ENCODE data around the gene PANX2. TPM values are rescaled to one million over a fixed set of nuclear protein-coding genes. Genes with fewer than 3 reads are reported as not detected.

The PANX2 gene
- total RNA-seq, 1 experiment from 2014 or later = 9.4 TPM

GRCh38 chr22:50227579-50228215 lies 57.2 kb downstream of the PANX2 start:
- Histone ChIP-seq H3K9ac (ENCODE audit: low read length) (no peak overlapping the region), H3F3A (ENCODE audit: low read length, unreplicated experiment) (no peaks in the 10 kb centered on the region), H3K79me2 (ENCODE audit: low read length) (no peaks in the 10 kb centered on the region), H2AFZ (ENCODE audit: low read length) (no peak overlapping the region), H3K9me3 (ENCODE audit: low read length) (no peaks in the 10 kb centered on the region), H3K9me2 (replicated peaks; ENCODE audit: low read length) (no peaks in the 10 kb centered on the region), H4K20me1 (ENCODE audit: low read length) (no peaks in the 10 kb centered on the region), H3K4me1 (ENCODE audit: insufficient read depth, low read length) (no peaks in the 10 kb centered on the region), H3K4me2 (ENCODE audit: low read length) (no peak overlapping the region), H3K4me3 (ENCODE audit: low read length) (no peak overlapping the region), H3K27me3 (ENCODE audit: low read length) (no peaks in the 10 kb centered on the region), H3K36me3 (ENCODE audit: low read depth, low read length) (no peaks in the 10 kb centered on the region), H3K27ac (ENCODE audit: low read length) (no peak overlapping the region)
- no peak for ATAC-seq
- intact Hi-C loops (cut with micrococcal nuclease) = no loop called here
- no TSS peak for BruUV-seq (replicated peaks)
- TF ChIP-seq EZH2phosphoT487 (IDR thresholded peaks at IDR 0.05; ENCODE audit: borderline replicate concordance, low read length) (no peak), CTCF (conservative IDR thresholded peaks at IDR 0.05; ENCODE audit: low read depth, low read length) (no peak)
- CTCF ChIA-PET = no interaction called here
- POLR2A ChIA-PET (ENCODE audit: unreplicated experiment) = no interaction called here
- DNase-seq = no peak

- TF ChIP-seq CTCF (conservative IDR thresholded peaks at IDR 0.05; ENCODE audit: low read depth, low read length) = no peak
- TF ChIP-seq EZH2 (IDR thresholded peaks at IDR 0.05; ENCODE audit: low read length, unreplicated experiment) = no peak
- no peak for TF ChIP-seq EZH2phosphoT487 (IDR thresholded peaks at IDR 0.05; ENCODE audit: borderline replicate concordance, low read length)
- ATAC-seq = no peak
- no peak for DNase-seq
- Histone ChIP-seq H2AFZ (ENCODE audit: low read length) (no peak overlapping the region), H3K4me3 (ENCODE audit: low read length) (no peak overlapping the region), H3K27me3 (ENCODE audit: low read length) (no peaks in the 10 kb centered on the region), H4K20me1 (ENCODE audit: low read length) (no peaks in the 10 kb centered on the region), H3K36me3 (ENCODE audit: low read depth, low read length) (no peaks in the 10 kb centered on the region), H3K9me2 (replicated peaks; ENCODE audit: low read length) (no peaks in the 10 kb centered on the region), H3K4me2 (ENCODE audit: low read length) (no peak overlapping the region), H3K27ac (ENCODE audit: low read length) (no peak overlapping the region), H3K9ac (ENCODE audit: low read length) (no peak overlapping the region), H3K9me3 (ENCODE audit: low read length) (no peaks in the 10 kb centered on the region), H3F3A (ENCODE audit: low read length, unreplicated experiment) (no peaks in the 10 kb centered on the region), H3K79me2 (ENCODE audit: low read length) (no peaks in the 10 kb centered on the region), H3K4me1 (ENCODE audit: insufficient read depth, low read length) (no peaks in the 10 kb centered on the region)
- BruUV-seq (replicated peaks) = no TSS peak
- intact Hi-C loops (cut with micrococcal nuclease) = no loop called here
- CTCF ChIA-PET = no interaction called here
- POLR2A ChIA-PET (ENCODE audit: unreplicated experiment) = no interaction called here
These were observed 57.8 kb downstream of the PANX2 start for GRCh38 chr22:50228366-50228765.

GRCh38 chr22:50229370-50229769 lies 58.8 kb downstream of the PANX2 start:
- DNase-seq (no peak), ATAC-seq (no peak)
- ChIA-PET CTCF (no interaction called here), POLR2A (ENCODE audit: unreplicated experiment) (no interaction called here)
- intact Hi-C loops (cut with micrococcal nuclease) = no loop called here
- Histone ChIP-seq H3K79me2 (ENCODE audit: low read length) (no peaks in the 10 kb centered on the region), H3K4me1 (ENCODE audit: insufficient read depth, low read length) (no peaks in the 10 kb centered on the region), H2AFZ (ENCODE audit: low read length) (no peak overlapping the region), H3K27ac (ENCODE audit: low read length) (no peak overlapping the region), H3K4me3 (ENCODE audit: low read length) (no peak overlapping the region), H3K9ac (ENCODE audit: low read length) (no peak overlapping the region), H3K4me2 (ENCODE audit: low read length) (no peak overlapping the region), H3K36me3 (ENCODE audit: low read depth, low read length) (no peaks in the 10 kb centered on the region), H3F3A (ENCODE audit: low read length, unreplicated experiment) (no peaks in the 10 kb centered on the region), H3K9me3 (ENCODE audit: low read length) (no peaks in the 10 kb centered on the region), H3K27me3 (ENCODE audit: low read length) (no peaks in the 10 kb centered on the region), H4K20me1 (ENCODE audit: low read length) (no peaks in the 10 kb centered on the region), H3K9me2 (replicated peaks; ENCODE audit: low read length) (no peaks in the 10 kb centered on the region)
- no peak for TF ChIP-seq EZH2 (IDR thresholded peaks at IDR 0.05; ENCODE audit: low read length, unreplicated experiment)
- TF ChIP-seq EZH2phosphoT487 (IDR thresholded peaks at IDR 0.05; ENCODE audit: borderline replicate concordance, low read length) = no peak
- TF ChIP-seq CTCF (conservative IDR thresholded peaks at IDR 0.05; ENCODE audit: low read depth, low read length) = no peak
- no TSS peak for BruUV-seq (replicated peaks)
